ENCODE measurements around the gene MTRF1. TPM values are rescaled to one million over a fixed set of nuclear protein-coding genes. Genes with fewer than 3 reads are reported as not detected.
"Not testable (repeated sequence)": the region's sequence is repeated elsewhere in the genome, so short reads cannot be mapped to it uniquely, and the experiment has no call there.

The MTRF1 gene
- polyA plus RNA-seq, 4 donors: 13.7 to 16.3 (median 15.3) TPM

DNA sequence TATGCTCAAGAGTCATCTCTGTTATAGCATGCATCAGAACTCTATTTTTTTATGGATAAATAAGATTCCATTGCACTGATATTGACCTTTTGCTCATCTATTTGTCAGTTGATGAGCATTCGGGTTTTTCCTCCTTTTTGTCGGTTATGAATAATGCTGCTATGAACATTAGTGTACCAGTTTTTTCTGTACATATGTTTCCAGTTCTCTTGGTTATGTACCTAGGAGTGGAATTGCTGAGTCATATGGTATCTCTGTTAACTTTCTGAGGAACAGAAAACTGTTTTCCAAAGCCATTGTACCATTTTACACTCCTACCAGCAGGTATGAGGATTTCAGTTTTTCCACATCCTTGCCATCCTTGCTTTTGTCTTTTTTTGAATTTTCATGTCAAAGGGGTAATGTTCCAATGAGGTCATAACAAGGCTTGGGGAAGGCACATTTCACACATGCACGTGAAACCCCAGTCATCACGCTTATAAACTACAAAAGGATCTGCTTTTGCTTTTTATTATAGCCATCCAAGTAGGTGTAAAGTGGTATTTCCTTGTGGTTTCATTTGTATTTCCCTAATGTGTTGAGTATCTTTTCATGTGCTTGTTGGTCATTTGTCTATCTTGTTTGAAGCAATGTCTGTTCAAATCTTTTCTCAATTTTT lies 83.7 kb downstream of the MTRF1 start:
- no peak for DNase-seq (ENCODE audit: low read depth in 4 of 4, low spot score in 3 of 4)

DNA sequence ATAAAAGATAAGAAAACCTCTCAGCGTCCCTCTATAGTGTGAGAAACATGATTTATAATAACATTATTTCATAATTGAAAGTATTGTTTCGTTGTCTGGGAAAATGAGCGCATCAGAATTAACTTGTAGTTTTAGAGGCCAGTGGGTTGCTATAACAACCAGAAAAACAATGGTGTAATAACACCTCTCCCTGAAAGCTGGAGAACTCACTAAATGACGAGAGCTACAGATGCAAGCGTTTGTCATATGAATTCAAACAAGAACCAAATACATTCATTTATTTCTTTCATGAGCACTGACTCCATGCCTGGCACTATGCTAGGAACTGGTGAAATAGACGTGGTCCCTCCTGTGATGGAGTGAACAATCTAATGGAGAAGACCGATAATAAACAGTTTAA lies 85.3 kb downstream of the MTRF1 start:
- no peak for DNase-seq (ENCODE audit: low read depth in 4 of 4, low spot score in 3 of 4)

DNA sequence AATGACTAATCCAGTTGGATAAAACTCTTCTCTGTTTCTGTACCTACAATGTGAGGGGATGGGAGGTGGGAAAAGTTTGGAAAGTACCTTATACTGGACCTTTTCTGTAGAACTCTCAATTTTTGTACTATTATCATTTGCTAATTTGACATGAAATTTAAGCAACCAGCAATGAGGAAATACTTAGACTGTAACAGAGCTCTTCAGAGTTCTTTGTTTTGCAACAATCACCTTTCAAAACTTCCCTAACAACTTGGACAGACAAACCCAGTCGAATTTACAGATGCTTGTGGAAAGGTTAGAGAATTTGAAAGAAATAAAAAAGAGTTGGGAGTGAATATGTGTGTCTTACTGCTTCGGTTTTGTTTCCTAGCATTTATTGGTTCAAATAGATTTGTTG lies 85.8 kb downstream of the MTRF1 start:
- DNase-seq (ENCODE audit: low read depth in 4 of 4, low spot score in 3 of 4): no peak

DNA sequence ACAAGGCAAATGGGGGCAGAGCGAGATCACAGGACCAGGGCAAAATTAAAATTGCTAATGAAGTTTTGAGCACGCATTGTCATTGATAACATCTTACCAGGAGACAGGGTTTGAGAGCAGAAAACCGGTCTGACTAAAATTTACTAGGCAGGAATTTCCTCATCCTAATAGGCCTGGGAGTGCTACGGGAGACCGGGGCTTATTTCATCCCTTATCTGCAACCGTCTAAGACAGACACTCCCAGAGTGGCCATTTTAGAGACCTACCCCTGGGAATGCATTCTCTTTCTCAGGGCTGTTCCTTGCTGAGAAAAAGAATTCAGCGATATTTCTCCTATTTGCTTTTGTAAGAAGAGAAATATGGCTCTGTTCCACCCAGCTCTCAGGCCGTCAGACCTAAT lies 87.8 kb downstream of the MTRF1 start:
- DNase-seq (ENCODE audit: low read depth in 4 of 4, low spot score in 3 of 4): not testable (repeated sequence)

Other genes with a start within 250 kb of the MTRF1 start
- 10 to 100 TPM; 48.2 to 58.5 (median 53.3) TPM for gene ELF1, start 244.3 kb downstream of the MTRF1 start, polyA plus RNA-seq (ENCODE audit: insufficient read length in 4 of 4)
- gene WBP4, start 202.1 kb downstream of the MTRF1 start, polyA plus RNA-seq (ENCODE audit: insufficient read length in 4 of 4): 10 to 100 TPM; 21.2 to 26.1 (median 24.7) TPM
- 10 to 100 TPM; 17.7 to 21.1 (median 20.4) TPM for gene KBTBD6, start 130.8 kb downstream of the MTRF1 start, polyA plus RNA-seq (ENCODE audit: insufficient read length in 4 of 4)
- 10 to 100 TPM; 17.2 to 23.1 (median 21.9) TPM for gene KBTBD7, start 69.0 kb downstream of the MTRF1 start, polyA plus RNA-seq (ENCODE audit: insufficient read length in 4 of 4)
- gene NAA16, start 47.7 kb upstream of the MTRF1 start, polyA plus RNA-seq (ENCODE audit: insufficient read length in 4 of 4): 10 to 100 TPM; 26.5 to 34.4 (median 28.6) TPM
- gene RGCC, start 194.0 kb upstream of the MTRF1 start, polyA plus RNA-seq (ENCODE audit: insufficient read length in 4 of 4): 10 to 100 TPM; 11.1 to 14.6 (median 11.9) TPM